Omental fat pad (tissue), 4 donors: ENCODE data around the gene CCNG2. TPM values are rescaled to one million over a fixed set of nuclear protein-coding genes. Genes with fewer than 3 reads are reported as not detected.

Source experiments
- ATAC-seq: fragments of 150-250 bp; one replicate; pipeline ENCODE4 v1.9.1; 2016; ENCODE audit warnings: mild to moderate bottlenecking, moderate library complexity; ENCODE audit not compliant: low FRiP score
- DNase-seq: peaks from one replicate; pipeline ENCODE4 v3.0.0-alpha.2; 2019; ENCODE audit warnings: low spot score
- CTCF ChIP-seq, 3 donors: fragments of 450-650 bp; IDR thresholded peaks; one replicate each; pipeline ENCODE4 v1.5.1; 2016 to 2017; ENCODE audit warnings: antibody characterized with exemption in 3 of 3, mild to moderate bottlenecking in 3 of 3, moderate library complexity in 2 of 3
- total RNA-seq, 4 donors: library from RNA; depleted of rRNA; stranded (reverse); fragments of >200 nt; gene quantifications; one replicate each; pipeline ENCODE4 v1.1.0, GENCODE V29; 2016

CCNG2 gene
- total RNA-seq, 4 donors from 2014 or later, result 21.6 to 64.8 (median 33.0) TPM

GRCh38 chr4:77175201-77175611 is 18.2 kb downstream of the CCNG2 start:
- ATAC-seq, result no peak
- TF ChIP-seq CTCF (IDR thresholded peaks at IDR 0.05), result no peak
- no peak for DNase-seq

GRCh38 chr4:77176640-77177039 is 19.6 kb downstream of the CCNG2 start:
- no peak for TF ChIP-seq CTCF (IDR thresholded peaks at IDR 0.05)
- DNase-seq, result no peak
- ATAC-seq, result no peak

GRCh38 chr4:77177199-77177598 is 20.2 kb downstream of the CCNG2 start:
- DNase-seq (no peak), ATAC-seq (no peak)
- TF ChIP-seq CTCF (IDR thresholded peaks at IDR 0.05), result no peak

- no peak for TF ChIP-seq CTCF (IDR thresholded peaks at IDR 0.05)
- no peak for ATAC-seq
- no peak for DNase-seq
Observed at GRCh38 chr4:77178560-77178959, 21.6 kb downstream of the CCNG2 start.

- no peak for DNase-seq
- ATAC-seq, result no peak
- no peak for TF ChIP-seq CTCF (IDR thresholded peaks at IDR 0.05)
Observed at GRCh38 chr4:77179519-77179918, 22.5 kb downstream of the CCNG2 start.

- DNase-seq, result no peak
- no peak for TF ChIP-seq CTCF (IDR thresholded peaks at IDR 0.05)
- no peak for ATAC-seq
Observed at GRCh38 chr4:77181720-77182119, 24.7 kb downstream of the CCNG2 start.

GRCh38 chr4:77183777-77184420 is 26.9 kb downstream of the CCNG2 start:
- ATAC-seq (no peak), DNase-seq (no peak)
- no peak for TF ChIP-seq CTCF (IDR thresholded peaks at IDR 0.05)
